Hematopoietic multipotent progenitor cell treated with erythropoietin and hydrocortisone succinate and interleukin-3 and kit ligand, for 15 days (in vitro differentiated cells): ENCODE data around the gene FAM83G.

Source experiments
- DNase-seq: peaks from one replicate; pipeline ENCODE4 v3.0.0-alpha.2; 2015; ENCODE audit warnings: low spot score

FAM83G gene

DNA sequence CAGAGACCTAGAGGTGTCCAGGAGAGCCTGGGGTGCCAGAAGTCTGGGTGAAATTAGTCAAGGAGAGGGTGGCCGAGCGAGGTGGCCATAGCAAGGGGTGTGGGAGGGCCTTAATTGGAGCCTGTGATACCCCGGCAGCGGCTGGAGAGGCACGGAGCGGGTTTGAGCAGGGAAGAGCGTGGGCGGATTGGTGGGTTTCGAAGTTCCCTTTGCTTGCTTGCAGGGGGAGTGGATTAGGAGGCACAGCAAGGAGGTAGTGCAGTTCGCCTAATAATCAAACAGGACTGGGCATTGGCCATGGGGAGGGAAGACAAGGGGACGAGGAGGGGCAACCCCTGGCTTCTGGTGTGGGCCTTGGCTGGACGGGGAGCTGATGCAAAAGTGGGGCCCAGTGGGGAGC, 5.4 kb upstream of the FAM83G start:
- no peak for DNase-seq

DNA sequence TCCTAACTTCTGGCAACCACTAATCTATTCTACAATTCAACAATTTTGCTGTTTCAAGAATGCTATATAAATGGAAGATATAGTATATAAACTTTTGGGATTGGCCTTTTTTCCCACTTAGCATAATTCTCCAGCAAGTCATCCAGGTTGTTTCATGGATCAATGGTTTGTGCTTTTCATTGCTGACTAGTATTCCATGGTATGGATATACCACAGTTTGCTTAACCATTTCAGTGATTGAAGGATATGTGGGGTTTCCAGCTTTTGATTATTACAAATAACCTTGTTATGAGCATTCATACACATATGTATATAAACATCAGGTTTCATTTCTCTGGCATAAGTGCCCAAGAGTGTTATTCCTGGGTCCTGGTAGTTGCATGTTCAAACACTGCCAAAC, 2.1 kb upstream of the FAM83G start:
- no peak for DNase-seq

DNA sequence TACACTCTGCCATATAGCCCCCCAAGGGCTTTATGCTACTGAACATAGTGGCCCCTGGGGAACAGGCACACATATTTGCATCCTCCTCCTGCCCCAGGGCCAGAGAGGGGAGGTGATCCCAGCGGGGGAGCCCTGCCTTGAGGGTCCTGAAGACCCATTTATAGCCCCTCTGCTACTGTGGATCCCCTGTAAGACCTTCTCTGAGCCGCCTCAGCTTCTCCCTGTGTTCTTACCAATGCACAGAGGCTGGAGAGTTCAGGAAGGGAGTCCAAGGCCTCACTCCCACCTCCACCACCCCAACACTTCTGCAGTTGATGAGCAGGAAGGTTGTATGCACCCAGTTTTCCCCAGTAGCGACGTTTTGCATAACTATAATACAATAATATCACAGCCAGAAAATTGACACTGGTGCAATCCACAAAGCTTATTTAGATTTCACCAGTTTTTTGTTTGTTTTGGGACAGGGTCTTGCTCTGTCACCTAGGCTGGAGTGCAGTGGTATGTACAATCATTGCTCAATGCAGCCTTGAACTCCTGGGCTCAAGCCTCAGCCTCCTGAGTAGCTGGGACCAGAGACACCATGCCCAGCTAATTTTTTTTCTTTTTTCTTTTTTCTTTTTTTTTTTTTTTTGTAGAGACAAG, 1.3 kb upstream of the FAM83G start:
- DNase-seq, result no peak

DNA sequence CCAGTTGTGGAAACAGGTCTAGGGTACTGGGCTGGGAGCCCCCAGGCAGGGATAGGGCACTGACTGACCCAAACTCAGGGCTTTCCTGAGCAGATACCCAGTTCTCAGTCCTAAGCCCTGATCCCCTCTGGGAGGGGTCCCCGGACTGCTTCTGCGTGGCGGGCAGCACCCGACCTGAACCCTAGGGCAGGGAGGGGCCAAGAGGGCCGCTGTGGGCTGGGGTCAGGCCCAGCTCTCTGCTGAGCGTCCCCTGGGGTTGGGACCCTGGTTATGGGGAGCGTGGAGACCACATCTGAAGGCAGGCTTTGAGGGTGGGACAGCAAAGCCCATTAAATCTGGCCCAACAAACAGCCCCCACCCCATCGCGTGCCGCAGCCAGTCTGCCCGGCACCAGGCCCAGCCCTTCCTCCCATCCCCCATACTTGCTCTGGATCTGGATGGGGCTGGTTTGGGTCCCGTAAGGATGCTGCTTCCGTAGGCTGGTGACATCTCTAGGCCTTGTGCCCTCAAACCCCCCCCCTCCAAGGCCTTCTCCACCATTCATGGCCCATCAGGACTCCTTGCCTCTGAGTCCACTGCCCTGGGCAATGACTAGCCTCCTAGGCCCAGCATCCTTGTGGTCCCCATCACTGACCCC, 691 bp upstream of the FAM83G start:
- no peak for DNase-seq

DNA sequence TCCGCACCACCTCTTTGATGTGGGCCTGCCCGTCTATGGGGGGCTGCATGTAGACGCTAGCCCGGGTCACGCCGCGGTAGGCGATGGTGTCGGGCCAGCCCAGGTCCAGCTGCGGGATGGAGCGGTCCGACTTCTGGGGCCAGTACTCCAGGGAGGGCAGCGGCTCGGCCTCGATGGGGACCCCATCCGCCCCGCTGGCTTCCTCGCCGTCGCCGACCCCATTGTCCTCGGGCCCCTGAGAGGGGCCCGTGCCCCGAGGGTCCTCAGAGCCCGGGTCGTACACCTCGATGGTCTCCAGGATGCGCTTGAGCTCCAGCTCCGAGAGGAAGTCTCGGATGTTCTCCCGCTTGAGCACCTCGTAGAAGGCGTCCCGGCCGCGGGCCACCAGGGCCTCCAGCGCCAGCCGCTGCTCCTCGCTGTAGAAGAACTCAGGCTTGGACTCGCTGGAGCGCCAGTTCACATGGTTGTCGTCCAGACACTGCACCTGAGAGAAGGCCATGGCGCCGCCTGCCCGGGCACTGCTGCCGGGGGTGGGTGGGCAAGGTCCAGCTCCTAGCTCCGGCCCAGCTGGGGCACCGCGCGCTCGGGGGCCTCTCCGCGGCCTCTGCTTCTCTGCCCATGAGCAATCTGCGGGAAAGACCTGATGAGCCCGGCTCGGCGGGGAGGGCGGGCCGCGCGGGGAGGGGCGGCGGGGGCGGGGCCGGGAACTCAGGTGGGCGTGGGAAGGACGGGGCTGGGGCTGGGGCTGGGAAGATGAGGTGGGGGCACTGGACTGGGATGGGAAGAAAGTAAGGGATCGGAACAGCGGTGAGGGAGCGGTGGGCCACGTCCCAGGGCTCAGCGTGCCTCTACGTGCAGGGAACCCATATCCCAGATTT, 782 bp downstream of the FAM83G start:
- no peak for DNase-seq

DNA sequence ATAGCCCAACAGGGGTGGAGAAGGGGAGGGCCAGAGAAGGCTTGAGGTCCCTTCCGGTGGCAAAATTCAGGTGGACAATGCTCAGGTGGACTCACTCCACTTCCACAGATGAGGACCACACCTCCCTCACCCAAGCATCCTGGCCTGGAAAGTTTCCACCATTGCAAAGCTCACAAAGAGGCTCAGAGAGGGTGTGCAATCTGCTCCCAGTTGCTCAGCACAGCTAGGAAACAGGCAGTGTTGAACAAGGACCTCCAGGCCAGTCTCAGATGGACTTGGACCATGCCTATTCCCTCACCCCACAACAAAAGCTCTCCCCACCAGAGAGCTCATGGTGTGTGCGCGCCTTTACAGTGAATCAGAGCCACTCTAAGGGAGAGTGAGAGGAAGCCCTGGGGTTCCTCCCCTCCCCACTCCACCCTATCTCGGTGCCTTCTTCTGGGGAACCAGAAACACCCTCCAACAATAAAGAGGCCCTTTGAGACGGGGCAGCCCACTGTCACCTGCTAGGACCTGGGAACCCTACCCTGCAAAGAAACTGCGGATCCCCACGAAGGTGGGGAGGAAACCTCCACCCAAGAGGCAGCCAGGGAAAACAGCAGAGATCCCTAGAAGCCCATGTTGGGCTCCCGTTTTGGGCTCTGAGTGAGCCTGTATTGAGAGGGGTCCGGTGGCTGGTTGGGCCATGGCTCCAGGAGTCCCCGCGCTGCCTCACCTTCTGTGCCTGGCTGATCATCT, 1.6 kb downstream of the FAM83G start:
- no peak for DNase-seq

DNA sequence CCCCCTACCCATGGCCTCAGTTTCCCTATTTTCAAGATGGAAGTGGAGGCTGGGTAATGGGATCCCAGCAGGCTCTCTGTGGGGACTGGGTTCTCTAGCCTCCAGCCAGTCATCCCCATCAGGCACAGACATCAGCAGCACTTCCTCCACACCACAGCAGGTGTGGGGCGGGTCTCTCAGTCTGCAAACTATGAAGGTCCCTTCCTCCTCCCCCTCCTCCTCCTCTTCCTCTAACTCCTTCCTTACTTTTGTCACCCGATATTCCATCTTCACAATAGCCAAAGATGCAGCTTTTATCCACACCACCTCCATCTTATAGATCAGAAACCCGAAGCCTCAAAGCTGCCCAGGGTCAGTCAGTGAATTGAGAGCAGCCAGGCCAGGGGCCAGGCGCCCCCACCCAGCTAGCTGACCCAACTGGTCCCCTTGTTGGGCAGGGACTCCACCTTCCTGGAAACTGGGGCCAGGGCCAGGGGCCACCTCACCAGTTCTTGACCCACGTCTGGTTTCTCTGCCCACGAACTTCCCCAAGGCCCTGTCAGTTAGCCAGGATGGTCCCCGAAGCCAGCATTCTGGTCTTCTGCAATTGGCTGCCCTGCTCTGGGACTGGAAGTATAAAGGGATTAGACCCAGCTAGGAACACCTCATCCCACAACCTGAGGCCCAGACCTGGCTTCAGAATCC, 2.5 kb downstream of the FAM83G start:
- DNase-seq, result no peak

DNA sequence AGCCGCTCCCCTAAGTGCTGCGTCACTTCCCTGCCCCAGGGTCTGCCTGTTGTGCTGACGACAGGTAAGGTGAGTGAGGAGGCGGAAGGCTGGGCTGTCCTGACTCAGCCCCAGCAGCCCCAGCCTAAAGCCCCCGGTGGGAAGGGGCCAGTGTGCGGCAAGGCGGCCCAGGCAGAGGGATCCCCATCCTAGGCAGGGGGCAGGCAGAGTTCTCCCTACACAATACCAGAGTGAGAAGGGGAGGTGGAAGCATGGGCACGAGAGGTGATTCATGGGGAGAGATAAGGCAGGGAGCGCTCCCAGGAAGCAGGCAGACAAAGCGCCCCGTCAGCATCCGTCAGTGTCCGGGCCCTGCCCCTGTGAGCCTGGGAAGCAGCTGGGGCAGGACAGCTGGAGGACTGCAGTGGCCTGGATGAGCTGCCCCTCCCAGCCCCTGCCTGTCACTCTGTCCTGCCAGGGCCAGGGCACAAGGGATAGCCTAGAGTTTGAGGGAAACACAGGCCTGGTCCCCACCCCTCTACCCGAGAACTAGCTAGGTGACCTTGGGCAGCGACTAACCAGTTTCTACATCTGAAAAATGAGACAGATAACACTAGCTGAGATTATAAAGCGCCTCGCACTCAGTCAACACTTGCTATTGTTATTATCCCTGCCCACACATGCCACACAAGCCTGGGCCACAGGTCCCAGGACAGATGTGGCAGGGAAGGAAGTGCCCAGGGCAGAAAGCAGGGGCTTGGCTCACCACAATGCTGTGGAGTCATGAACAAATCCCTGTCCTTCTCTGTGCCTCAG, 3.8 kb downstream of the FAM83G start:
- no peak for DNase-seq

DNA sequence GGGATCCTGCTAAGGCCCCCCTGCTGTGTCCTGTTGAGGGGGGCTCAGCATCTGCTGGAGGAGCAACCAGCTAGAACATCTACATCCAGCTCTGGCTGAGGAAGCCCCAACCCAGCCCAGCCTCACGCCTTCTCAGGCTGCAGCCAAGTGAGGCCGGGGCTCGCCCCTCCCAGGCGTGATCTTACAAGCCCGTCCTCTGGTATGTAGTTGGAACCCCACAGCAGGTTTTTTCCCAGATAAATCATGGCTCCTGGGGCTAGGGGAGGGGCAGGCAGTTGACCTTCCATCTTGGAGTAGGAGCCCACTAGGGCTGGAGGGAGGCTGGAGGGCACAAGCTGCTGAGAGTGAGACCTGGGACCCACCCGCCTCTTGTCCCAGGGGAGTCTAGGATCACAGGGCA, 4.7 kb downstream of the FAM83G start:
- DNase-seq, result no peak

DNA sequence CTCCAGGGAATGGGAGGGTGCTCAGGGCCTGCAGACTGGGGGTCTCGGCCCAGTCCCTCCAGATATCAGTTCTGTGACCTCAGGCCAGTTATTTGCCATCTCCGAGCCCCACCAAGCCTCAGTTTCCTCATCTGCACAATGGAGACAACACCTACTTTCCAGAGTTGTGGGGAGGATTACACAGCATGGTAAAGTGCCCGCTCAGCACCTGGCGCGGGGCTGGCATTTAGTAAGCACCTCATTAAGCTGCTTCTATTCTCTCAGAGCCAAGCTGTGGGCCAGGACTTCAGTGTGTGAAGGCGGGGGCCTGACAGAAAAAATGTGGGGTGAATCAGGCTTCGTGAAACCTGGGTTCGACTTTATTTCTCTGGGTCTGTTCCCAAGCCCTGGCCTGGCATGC, 5.2 kb downstream of the FAM83G start:
- no peak for DNase-seq

DNA sequence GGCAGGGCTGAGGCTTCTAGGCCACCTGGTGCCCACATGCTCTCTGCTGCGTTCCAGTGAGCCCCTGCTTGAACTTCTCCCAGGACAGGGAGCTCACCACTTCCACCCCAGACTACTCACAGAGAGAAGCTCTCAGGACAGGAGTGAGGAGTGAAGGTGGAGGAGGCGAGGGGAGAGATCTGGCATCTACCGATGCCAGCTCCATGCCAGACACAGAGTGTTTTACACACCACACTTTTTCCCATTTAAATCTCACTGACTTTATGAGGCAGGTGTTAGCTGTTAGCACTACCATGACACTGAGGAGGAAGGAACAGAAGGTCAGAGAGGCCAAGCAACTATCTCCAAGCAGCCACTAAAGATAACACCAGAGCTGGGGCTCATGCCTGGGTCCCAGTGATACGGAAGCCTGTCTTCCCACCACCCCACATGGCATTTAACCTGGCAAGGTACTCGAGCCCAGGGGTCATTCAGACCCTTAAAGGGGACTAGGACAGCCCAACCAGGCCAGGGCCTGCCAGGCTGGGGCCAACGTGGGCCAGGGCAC, 6.8 kb downstream of the FAM83G start:
- no peak for DNase-seq

DNA sequence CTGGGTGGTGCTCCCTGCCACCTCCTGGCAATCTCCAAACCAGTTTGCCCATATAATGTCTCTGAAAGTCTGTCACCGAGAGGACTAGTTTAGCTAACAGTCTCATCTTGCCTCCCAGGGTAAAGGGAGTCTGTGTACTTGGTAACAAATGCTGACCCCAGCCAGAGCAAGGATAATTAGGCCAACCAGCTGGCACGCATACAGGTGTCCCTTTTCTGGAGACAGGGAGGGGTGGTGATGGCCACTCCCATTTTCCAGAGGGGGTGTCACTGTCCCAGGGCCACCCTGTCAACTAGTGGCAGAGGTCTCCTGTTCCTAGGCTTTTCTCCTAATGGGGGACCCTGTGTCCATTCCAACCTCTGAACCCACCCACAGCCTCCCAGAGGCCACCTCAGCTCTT, 8.1 kb downstream of the FAM83G start:
- no peak for DNase-seq

DNA sequence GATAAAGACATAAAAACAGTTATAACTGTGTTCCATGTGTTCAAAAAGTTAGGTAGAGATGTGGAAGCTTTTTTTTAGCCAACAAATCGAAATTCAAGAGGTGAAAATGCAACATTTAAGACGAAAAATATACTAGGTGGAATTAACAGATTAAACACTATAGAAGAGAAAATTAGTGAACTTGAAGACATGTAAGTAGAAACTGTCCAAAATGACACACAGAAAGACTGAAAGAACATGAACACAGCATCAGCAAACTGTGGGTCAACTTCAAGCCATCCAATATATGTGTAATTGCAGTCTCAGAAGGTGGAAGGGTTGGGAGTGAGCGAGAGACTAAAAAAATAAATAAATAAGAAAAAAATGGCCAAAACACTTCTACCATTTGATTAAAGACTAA, 9.3 kb downstream of the FAM83G start:
- no peak for DNase-seq

DNA sequence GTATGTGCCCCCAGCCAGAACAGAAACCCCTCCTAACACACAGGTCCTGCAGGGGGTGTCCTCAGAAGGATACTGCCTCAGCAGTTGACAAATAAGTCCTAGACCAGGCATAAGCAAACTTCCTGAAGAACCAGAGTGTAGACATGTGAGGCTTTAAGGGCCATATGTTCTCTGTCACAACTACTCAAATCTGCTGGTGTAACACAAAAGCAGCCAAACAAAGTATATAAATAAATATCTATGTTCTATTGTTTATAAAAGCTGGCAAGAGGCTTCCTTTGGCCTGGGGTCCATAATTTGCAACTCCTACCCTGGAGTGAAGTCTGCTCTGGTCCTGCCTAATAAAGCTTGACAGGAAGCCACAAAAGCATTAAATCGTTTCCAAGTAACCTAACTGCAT, 9.9 kb downstream of the FAM83G start:
- DNase-seq, result no peak

DNA sequence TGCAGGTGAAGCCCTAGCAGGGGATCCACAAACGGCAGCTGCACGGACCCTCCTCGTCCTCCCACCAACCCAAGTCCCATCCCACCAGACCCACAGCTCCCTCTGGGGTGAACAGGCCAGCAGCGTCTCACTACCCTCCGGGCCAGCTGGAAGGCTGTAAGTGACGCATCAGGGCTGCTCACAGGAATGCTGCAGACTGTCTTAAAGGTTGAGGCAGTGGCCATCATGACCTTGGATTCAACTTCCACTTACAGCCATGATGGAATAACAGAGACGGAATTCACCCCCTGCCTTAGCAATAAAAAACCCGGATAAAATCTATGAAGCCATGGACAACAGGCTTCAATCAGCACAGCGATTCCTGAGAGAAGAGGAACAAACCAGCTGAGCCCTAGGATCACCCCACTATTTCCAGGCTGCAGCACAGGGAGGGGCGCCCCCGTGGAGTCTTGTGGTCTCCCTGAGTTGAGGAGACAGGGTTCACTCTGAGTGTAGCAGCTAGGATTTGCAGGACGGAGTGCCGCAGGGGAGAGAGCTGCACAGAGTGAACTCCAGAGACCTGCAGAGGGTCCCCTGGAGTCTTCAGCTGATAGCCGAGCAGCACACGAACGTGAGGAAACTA, 10.5 kb downstream of the FAM83G start:
- DNase-seq, result no peak

DNA sequence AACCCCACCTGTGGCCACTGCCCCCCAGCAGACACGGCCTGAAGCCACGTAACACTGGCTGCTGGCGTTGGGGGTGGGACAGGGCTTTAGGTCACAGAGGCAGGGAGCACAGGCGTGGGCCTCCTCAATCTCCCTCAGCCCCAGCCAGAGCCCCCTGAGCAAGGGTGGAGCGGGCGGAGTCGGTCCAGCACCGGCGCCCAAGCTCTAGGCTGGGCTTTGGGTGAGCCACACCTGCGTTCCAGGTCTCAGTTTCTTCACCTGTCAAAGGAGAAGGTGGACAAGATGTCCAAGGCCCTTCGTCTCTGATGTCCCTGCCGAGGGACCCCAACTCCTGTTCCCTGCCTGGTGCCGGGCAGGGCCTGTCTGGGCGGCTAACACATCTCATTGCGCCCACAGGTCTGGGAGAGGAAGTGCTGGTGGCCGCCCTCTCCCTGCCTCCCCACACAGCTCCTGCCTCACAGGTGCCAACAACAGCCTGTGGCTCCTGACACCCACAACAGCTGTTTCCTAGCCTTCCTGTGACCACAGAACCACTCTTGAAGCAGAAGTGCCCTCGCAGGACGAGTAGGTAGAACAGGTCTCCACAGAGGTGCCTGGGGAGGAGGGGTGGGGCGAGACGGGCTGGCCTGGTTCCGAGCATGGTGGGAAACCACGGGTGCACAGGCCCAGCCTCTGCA, 12.0 kb downstream of the FAM83G start:
- no peak for DNase-seq

DNA sequence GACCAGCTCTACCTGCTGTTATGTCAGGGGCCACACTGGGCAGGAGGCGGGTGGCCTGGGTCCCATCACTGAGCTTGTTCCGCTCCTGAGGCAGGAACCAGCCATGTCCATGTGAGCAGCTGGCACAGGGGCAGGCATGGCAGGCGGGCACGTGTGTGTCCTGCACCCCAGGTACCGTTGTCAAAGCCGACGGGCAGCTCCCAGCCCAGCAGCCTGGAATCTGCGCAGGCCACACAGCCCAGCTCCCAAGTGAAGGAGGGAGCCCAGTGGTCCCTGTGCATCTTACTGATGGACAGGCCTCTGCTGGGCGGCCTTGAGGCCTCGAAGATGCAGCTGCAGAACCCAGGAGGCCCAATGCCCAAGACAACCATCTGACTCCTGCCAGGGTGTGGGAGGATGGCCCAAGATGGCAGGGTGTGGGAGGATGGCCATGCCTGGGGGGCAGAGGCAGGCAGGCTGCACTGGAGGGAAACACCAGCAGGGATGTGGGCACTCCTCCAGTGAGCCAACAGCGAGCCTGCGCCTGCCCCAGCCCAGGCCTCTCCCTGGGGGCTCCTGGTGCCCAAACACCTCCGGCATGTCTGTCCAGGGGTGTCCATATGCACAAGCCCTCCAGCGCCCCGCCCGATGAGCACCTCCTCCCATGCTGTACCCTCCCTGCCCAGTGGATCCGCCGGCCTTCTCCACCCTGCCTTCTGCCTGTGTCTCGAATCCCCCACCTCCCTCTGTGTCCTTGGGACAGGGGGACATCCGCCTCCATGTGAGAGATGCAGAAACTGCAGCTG, 12.8 kb downstream of the FAM83G start:
- no peak for DNase-seq

DNA sequence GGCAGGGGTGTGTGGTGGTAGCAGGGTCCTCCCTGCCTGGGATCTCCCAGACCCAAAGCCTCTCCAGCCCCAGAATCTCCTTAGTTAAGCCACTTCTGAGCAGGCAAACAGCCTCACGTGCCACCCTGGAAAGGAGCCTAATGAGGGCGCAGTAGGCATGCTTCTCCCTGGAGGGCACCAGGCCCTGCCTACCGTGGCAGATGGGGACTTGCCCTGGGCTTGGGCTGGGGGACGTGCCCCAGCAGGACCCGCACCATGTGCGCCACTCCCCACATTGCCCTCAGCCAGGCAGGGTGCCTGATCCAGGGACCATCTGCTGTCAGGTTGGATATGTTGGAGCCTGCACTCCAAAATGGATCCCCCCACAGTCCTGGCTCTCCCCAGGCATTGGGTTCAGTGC, 14.2 kb downstream of the FAM83G start:
- DNase-seq, result no peak
